Body of pancreas (tissue), 4 donors: ENCODE measurements around the gene ABCB7. TPM values are rescaled to one million over a fixed set of nuclear protein-coding genes. Genes with fewer than 3 reads are reported as not detected.
"Not testable (repeated sequence)": the region's sequence is repeated elsewhere in the genome, so short reads cannot be mapped to it uniquely, and the experiment has no call there.

ENCODE experiments used
- ATAC-seq: fragments of 150-250 bp; one replicate; pipeline ENCODE4 v1.9.1; 2016
- DNase-seq, 4 donors: peaks; one replicate each; pipeline ENCODE4 v3.0.0-alpha.2; 2019
- H3K27ac ChIP-seq, 4 donors: fragments of 200-600 bp; sonication (generic); 1 replicate in 3 of 4; 2 replicates in 1 of 4; pipeline versions ENCODE4 v1.5.1 to v1.6.1; 2016 to 2019; ENCODE audit warnings: mild to moderate bottlenecking in 1 of 4, mixed read lengths in 1 of 4, moderate library complexity in 1 of 4
- H3K27me3 ChIP-seq, 2 donors: fragments of 200-600 bp; sonication (generic); one replicate each; pipeline ENCODE4 v1.6.0; 2016; ENCODE audit warnings: mild to moderate bottlenecking in 1 of 2
- H3K36me3 ChIP-seq, 2 donors: fragments of 200-600 bp; sonication (generic); replicated peaks in 1 of 2; 2 replicates each; pipeline ENCODE4 v1.5.1; 2016; ENCODE audit warnings: low read depth in 2 of 2; ENCODE audit not compliant: insufficient read depth in 1 of 2
- H3K4me1 ChIP-seq: fragments of 200-600 bp; sonication (generic); one replicate; pipeline ENCODE4 v1.6.0; 2016
- H3K4me3 ChIP-seq, 2 donors: fragments of 200-600 bp; sonication (generic); 1 replicate in 1 of 2; 2 replicates in 1 of 2; pipeline ENCODE4 v1.5.1; 2016 to 2019
- H3K9me3 ChIP-seq, 3 donors: fragments of 200-600 bp; sonication (generic); 1 replicate in 2 of 3; 2 replicates in 1 of 3; pipeline ENCODE4 v1.5.1; 2016
- CTCF ChIP-seq, 7 experiments: fragments of 450-650 bp in 4 of 7; fragments of 200-600 bp in 3 of 7; sonication (generic) in 3 of 7; IDR thresholded peaks; one replicate each; pipeline ENCODE4 v1.5.1; 2016 to 2019; ENCODE audit warnings: antibody characterized with exemption in 7 of 7
- POLR2A ChIP-seq, 3 donors: fragments of 450-650 bp; IDR thresholded peaks; one replicate each; pipeline ENCODE4 v1.6.1; 2016; ENCODE audit warnings: antibody characterized with exemption in 3 of 3, mild to moderate bottlenecking in 2 of 3
- WGBS, 2 donors: methylation state at CpG; one replicate each; pipeline ENCODE4 v1.1.5; 2017; 5-methylcytosine and 5-hydroxymethylcytosine counted together
- intact Hi-C: fragments of 100-400 bp; cut with DNase I; formaldehyde crosslinking; loops from one replicate; pipeline ENCODE4 v1.15.1; 2023
- total RNA-seq, 2 donors: library from RNA; depleted of rRNA; stranded (reverse); fragments of >200 nt; gene quantifications; one replicate each; pipeline ENCODE4 v1.1.0, GENCODE V29; 2016

Gene ABCB7
- 10 to 100 TPM; 14.5 to 38.6 TPM for total RNA-seq

GRCh38 chrX:75155827-75156525 is at the start of gene ABCB7:
Gene ABCB7 (minus strand): TSS chrX:75156283. CDS start chrX:75156272, 11 bp downstream.
- Histone ChIP-seq H3K4me3 (peak within 1 kb of the TSS; percentile 2 to 67), H3K4me1 (peaks cover 7% of the 10 kb centered on the region), H3K9me3 (no peaks in the 10 kb centered on the region), H3K27me3 (no peaks in the 10 kb centered on the region), H3K27ac (peak within 1 kb of the TSS in 3 of 4 donors; percentile 61 to 81 (median 71)), H3K36me3 (no peaks in the 10 kb centered on the region)
- TF ChIP-seq POLR2A (IDR thresholded peaks at IDR 0.05) (peak in 2 of 3 donors; percentile 58 to 68), CTCF (IDR thresholded peaks at IDR 0.05) (peak in 3 of 7 experiments; percentile 7 to 24 (median 15))
- ATAC-seq (peak; percentile 91), DNase-seq (peak; percentile 53 to 77 (median 62))
- intact Hi-C loops, result no loop called here
- WGBS, 2 donors, result 0% methylated on average over 24 to 35 of the region's 35 CpGs

GRCh38 chrX:75188415-75189206 is 32.5 kb upstream of the ABCB7 start:
- H3K36me3 ChIP-seq, H3K4me3 ChIP-seq, H3K27me3 ChIP-seq, H3K9me3 ChIP-seq, H3K27ac ChIP-seq, intact Hi-C loops, ATAC-seq, DNase-seq, H3K4me1 ChIP-seq: not testable (repeated sequence)
- WGBS, 2 donors, result 77 to 84% methylated on average over 13 to 16 of the region's 27 CpGs

- no peak overlapping the region for H3K4me3 ChIP-seq
- DNase-seq, result no peak
- no peaks in the 10 kb centered on the region for H3K9me3 ChIP-seq
- H3K27me3 ChIP-seq, result no peaks in the 10 kb centered on the region
- H3K4me1 ChIP-seq, result no peaks in the 10 kb centered on the region
- H3K36me3 ChIP-seq, result no peaks in the 10 kb centered on the region
- H3K27ac ChIP-seq, result no peak overlapping the region
- intact Hi-C loops, result no loop called here
- no peak for ATAC-seq
- no peak for TF ChIP-seq POLR2A (IDR thresholded peaks at IDR 0.05)
- no peak for TF ChIP-seq CTCF (IDR thresholded peaks at IDR 0.05)
Measured at GRCh38 chrX:75181721-75182120, 25.6 kb upstream of the ABCB7 start.

- ATAC-seq, H3K27me3 ChIP-seq, H3K4me3 ChIP-seq, H3K4me1 ChIP-seq, intact Hi-C loops, H3K36me3 ChIP-seq, H3K9me3 ChIP-seq, DNase-seq, H3K27ac ChIP-seq: not testable (repeated sequence)
- 65% methylated on average over 2 of the region's 25 CpGs; no CpG with 5 or more reads in 1 of the 2 donors for WGBS, 2 donors
Measured at GRCh38 chrX:75179536-75180293, 23.6 kb upstream of the ABCB7 start.

- H3K27me3 ChIP-seq, H3K36me3 ChIP-seq, H3K4me1 ChIP-seq, intact Hi-C loops, ATAC-seq, DNase-seq, H3K9me3 ChIP-seq, H3K27ac ChIP-seq, H3K4me3 ChIP-seq: not testable (repeated sequence)
- 84 to 95% methylated on average over 6 to 8 of the region's 16 CpGs for WGBS, 2 donors
Measured at GRCh38 chrX:75172257-75172890, 16.3 kb upstream of the ABCB7 start.
